Trophoblast cell (in vitro differentiated cells and primary cell): Measurements from ENCODE around the gene FMOD.

Source experiments
- DNase-seq, 2 donors: peaks; one replicate each; pipeline ENCODE4 v3.0.0-alpha.2; 2016
- H2AFZ ChIP-seq: 2 replicates; pipeline ENCODE4 v1.6.1; 2013; ENCODE audit warnings: low read length, moderate library complexity, mild to moderate bottlenecking; ENCODE audit not compliant: insufficient read depth, poor library complexity
- H2AK5ac ChIP-seq: 2 replicates; pipeline ENCODE4 v1.6.1; 2013; ENCODE audit warnings: mild to moderate bottlenecking, low read length
- H2BK120ac ChIP-seq: 2 replicates; pipeline ENCODE4 v1.6.1; 2013; ENCODE audit warnings: low read length, mild to moderate bottlenecking, moderate library complexity; ENCODE audit not compliant: insufficient read depth, poor library complexity
- H2BK12ac ChIP-seq: 2 replicates; pipeline ENCODE4 v1.6.1; 2013; ENCODE audit warnings: mild to moderate bottlenecking, low read length, moderate library complexity
- H2BK5ac ChIP-seq: 2 replicates; pipeline ENCODE4 v1.6.1; 2013; ENCODE audit warnings: low read length, low read depth, moderate library complexity, mild to moderate bottlenecking; ENCODE audit not compliant: poor library complexity
- H3K14ac ChIP-seq: 2 replicates; pipeline ENCODE4 v1.6.1; 2013; ENCODE audit warnings: mild to moderate bottlenecking, low read length
- H3K18ac ChIP-seq: 2 replicates; pipeline ENCODE4 v1.6.1; 2013; ENCODE audit warnings: mild to moderate bottlenecking, low read length
- H3K23ac ChIP-seq: 2 replicates; pipeline ENCODE4 v1.6.1; 2013; ENCODE audit warnings: low read length
- H3K27ac ChIP-seq: 2 replicates; pipeline ENCODE4 v1.5.1; 2013; ENCODE audit warnings: low read depth, mild to moderate bottlenecking, inconsistent platforms, low read length, moderate library complexity
- H3K27me3 ChIP-seq: 2 replicates; pipeline ENCODE4 v1.6.1; 2013; ENCODE audit warnings: inconsistent platforms, mild to moderate bottlenecking, low read length, moderate library complexity; ENCODE audit not compliant: insufficient read depth
- H3K36me3 ChIP-seq, 2 experiments: 1 replicate in 1 of 2; 2 replicates in 1 of 2; pipeline ENCODE4 v1.6.1; 2013; ENCODE audit warnings: low read length in 2 of 2, mild to moderate bottlenecking in 2 of 2, moderate library complexity in 1 of 2; ENCODE audit not compliant: insufficient read depth in 2 of 2, control insufficient read depth in 1 of 2
- H3K4ac ChIP-seq: 2 replicates; pipeline ENCODE4 v1.6.1; 2013; ENCODE audit warnings: low read depth, mild to moderate bottlenecking, low read length, moderate library complexity
- H3K4me1 ChIP-seq, 2 experiments: 1 replicate in 1 of 2; 2 replicates in 1 of 2; pipeline ENCODE4 v1.6.1; 2013; ENCODE audit warnings: low read length in 2 of 2, mild to moderate bottlenecking in 2 of 2, moderate library complexity in 1 of 2; ENCODE audit not compliant: insufficient read depth in 2 of 2, control insufficient read depth in 1 of 2
- H3K4me2 ChIP-seq: 2 replicates; pipeline ENCODE4 v1.6.1; 2013; ENCODE audit warnings: inconsistent platforms, mild to moderate bottlenecking, low read length, moderate library complexity
- H3K4me3 ChIP-seq: 2 replicates; pipeline ENCODE4 v1.5.1; 2013; ENCODE audit warnings: mild to moderate bottlenecking, low read depth, low read length, inconsistent platforms
- H3K79me1 ChIP-seq: one replicate; pipeline ENCODE4 v1.6.1; 2013; ENCODE audit warnings: low read length
- H3K79me2 ChIP-seq: 2 replicates; pipeline ENCODE4 v1.6.1; 2013; ENCODE audit warnings: low read length, mild to moderate bottlenecking; ENCODE audit not compliant: control insufficient read depth, insufficient read depth, poor library complexity
- H3K9ac ChIP-seq: 2 replicates; pipeline ENCODE4 v1.6.1; 2013; ENCODE audit warnings: mild to moderate bottlenecking, low read length
- H3K9me3 ChIP-seq: 2 replicates; pipeline ENCODE4 v1.6.1; 2013; ENCODE audit warnings: low read depth, mild to moderate bottlenecking, control low read depth, inconsistent platforms, low read length; ENCODE audit not compliant: insufficient read depth
- H4K12ac ChIP-seq: 2 replicates; pipeline ENCODE4 v1.6.1; 2013; ENCODE audit warnings: low read depth, mild to moderate bottlenecking, low read length, moderate library complexity
- H4K8ac ChIP-seq: 2 replicates; pipeline ENCODE4 v1.6.1; 2013; ENCODE audit warnings: low read depth, mild to moderate bottlenecking, low read length, moderate library complexity
- H4K91ac ChIP-seq: one replicate; pipeline ENCODE4 v1.6.1; 2013; ENCODE audit warnings: low read depth, mild to moderate bottlenecking, low read length, moderate library complexity
- WGBS: extraction: QIAGEN DNeasy Blood & Tissue Kit; methylation state at CpG from one replicate; pipeline ENCODE4 v1.1.7; 2013; ENCODE audit warnings: missing lambda C conversion rate; ENCODE audit not compliant: insufficient read length, insufficient coverage; ENCODE audit errors: extremely low coverage; 5-methylcytosine and 5-hydroxymethylcytosine counted together

FMOD gene

DNA sequence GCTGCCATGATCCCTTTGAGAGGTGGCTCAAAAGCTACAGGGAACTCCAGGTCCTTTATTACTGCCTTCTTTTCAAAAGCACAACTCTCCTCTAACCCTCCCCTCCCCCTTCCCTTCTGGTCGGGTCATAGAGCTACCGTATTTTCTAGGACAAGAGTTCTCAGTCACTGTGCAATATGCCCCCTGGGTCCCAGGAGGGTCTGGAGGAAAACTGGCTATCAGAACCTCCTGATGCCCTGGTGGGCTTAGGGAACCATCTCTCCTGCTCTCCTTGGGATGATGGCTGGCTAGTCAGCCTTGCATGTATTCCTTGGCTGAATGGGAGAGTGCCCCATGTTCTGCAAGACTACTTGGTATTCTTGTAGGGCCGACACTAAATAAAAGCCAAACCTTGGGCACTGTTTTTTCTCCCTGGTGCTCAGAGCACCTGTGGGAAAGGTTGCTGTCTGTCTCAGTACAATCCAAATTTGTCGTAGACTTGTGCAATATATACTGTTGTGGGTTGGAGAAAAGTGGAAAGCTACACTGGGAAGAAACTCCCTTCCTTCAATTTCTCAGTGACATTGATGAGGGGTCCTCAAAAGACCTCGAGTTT, 42.5 kb downstream of the FMOD start:
- H3K79me2 ChIP-seq: peaks cover 10% of the 10 kb centered on the region
- H2BK5ac ChIP-seq: no peak overlapping the region
- no peak overlapping the region for H3K23ac ChIP-seq
- no peak overlapping the region for H3K18ac ChIP-seq
- H3K4me1 ChIP-seq: peaks cover 14 to 20% of the 10 kb centered on the region in 2 experiments
- H2BK12ac ChIP-seq: no peak overlapping the region
- peak in 1 of 2 donors; percentile 10 for DNase-seq
- no CpG with 5 or more reads among the region's 5 CpGs for WGBS
- H4K12ac ChIP-seq: no peak overlapping the region
- H3K4me3 ChIP-seq: no peak overlapping the region
- peaks cover 15% of the 10 kb centered on the region for H3K79me1 ChIP-seq
- H3K9me3 ChIP-seq: no peaks in the 10 kb centered on the region
- H2AFZ ChIP-seq: no peak overlapping the region
- no peak overlapping the region for H4K91ac ChIP-seq
- no peaks in the 10 kb centered on the region for H3K27me3 ChIP-seq
- no peak overlapping the region for H3K4ac ChIP-seq
- no peak overlapping the region for H2AK5ac ChIP-seq
- H3K9ac ChIP-seq: no peak overlapping the region
- H3K36me3 ChIP-seq: peaks cover 4 to 6% of the 10 kb centered on the region in 2 experiments
- no peak overlapping the region for H3K4me2 ChIP-seq
- H3K27ac ChIP-seq: no peak overlapping the region
- no peak overlapping the region for H3K14ac ChIP-seq
- no peak overlapping the region for H4K8ac ChIP-seq
- H2BK120ac ChIP-seq: no peak overlapping the region

DNA sequence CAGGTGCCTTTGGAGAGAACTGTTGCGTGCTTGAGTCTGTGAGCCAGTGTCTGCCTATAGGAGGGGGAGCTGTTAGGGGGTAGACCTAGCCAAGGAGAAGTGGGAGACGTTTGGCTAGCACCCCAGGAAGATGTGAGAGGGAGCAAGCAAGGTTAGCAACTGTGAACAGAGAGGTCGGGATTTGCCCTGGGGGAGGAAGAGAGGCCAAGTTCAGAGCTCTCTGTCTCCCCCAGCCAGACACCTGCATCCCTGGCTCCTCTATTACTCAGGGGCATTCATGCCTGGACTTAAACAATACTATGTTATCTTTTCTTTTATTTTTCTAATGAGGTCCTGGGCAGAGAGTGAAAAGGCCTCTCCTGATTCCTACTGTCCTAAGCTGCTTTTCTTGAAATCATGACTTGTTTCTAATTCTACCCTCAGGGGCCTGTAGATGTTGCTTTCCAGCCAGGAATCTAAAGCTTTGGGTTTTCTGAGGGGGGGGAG, 43.2 kb downstream of the FMOD start:
- no peak overlapping the region for H4K8ac ChIP-seq
- no peak overlapping the region for H3K23ac ChIP-seq
- peaks cover 15% of the 10 kb centered on the region for H3K79me1 ChIP-seq
- no peak overlapping the region for H2AFZ ChIP-seq
- DNase-seq: peak in 1 of 2 donors; percentile 20
- H2BK120ac ChIP-seq: no peak overlapping the region
- H3K4ac ChIP-seq: no peak overlapping the region
- H3K9me3 ChIP-seq: no peaks in the 10 kb centered on the region
- WGBS: no CpG with 5 or more reads among the region's 3 CpGs
- peaks cover 4 to 6% of the 10 kb centered on the region in 2 experiments for H3K36me3 ChIP-seq
- H3K18ac ChIP-seq: no peak overlapping the region
- no peak overlapping the region for H2BK5ac ChIP-seq
- peaks cover 14 to 20% of the 10 kb centered on the region in 2 experiments for H3K4me1 ChIP-seq
- peak overlapping the region; percentile 37 for H3K4me2 ChIP-seq
- H3K14ac ChIP-seq: no peak overlapping the region
- peaks cover 10% of the 10 kb centered on the region for H3K79me2 ChIP-seq
- H2BK12ac ChIP-seq: no peak overlapping the region
- no peak overlapping the region for H3K27ac ChIP-seq
- H2AK5ac ChIP-seq: no peak overlapping the region
- no peak overlapping the region for H3K4me3 ChIP-seq
- H4K91ac ChIP-seq: no peak overlapping the region
- no peak overlapping the region for H4K12ac ChIP-seq
- H3K9ac ChIP-seq: no peak overlapping the region
- no peaks in the 10 kb centered on the region for H3K27me3 ChIP-seq

DNA sequence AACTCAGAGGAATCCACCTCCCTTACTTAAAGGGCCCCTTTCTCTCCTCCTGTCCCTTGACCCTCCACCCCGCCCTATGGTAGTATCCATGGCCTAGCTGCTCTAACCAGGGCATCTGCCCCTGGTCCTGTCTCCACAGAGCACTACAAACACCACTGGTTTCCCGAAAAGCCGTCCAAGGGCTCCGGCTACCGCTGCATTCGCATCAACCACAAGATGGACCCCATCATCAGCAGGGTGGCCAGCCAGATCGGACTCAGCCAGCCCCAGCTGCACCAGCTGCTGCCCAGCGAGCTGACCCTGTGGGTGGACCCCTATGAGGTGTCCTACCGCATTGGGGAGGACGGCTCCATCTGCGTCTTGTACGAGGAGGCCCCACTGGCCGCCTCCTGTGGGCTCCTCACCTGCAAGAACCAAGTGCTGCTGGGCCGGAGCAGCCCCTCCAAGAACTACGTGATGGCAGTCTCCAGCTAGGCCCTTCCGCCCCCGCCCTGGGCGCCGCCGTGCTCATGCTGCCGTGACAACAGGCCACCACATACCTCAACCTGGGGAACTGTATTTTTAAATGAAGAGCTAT, 43.9 kb downstream of the FMOD start:
- Histone ChIP-seq H4K12ac (no peak overlapping the region), H3K4me2 (peak overlapping the region; percentile 89), H2BK5ac (no peak overlapping the region), H2BK120ac (no peak overlapping the region), H3K27ac (no peak overlapping the region), H3K4me1 (peaks cover 14 to 20% of the 10 kb centered on the region in 2 experiments), H3K9me3 (no peaks in the 10 kb centered on the region), H3K79me2 (peaks cover 10% of the 10 kb centered on the region), H4K8ac (no peak overlapping the region), H3K4ac (no peak overlapping the region), H3K18ac (no peak overlapping the region), H3K4me3 (no peak overlapping the region), H3K9ac (no peak overlapping the region), H2BK12ac (no peak overlapping the region), H3K79me1 (peaks cover 15% of the 10 kb centered on the region), H3K14ac (no peak overlapping the region), H3K23ac (no peak overlapping the region), H2AK5ac (no peak overlapping the region), H3K36me3 (peaks cover 4 to 6% of the 10 kb centered on the region in 2 experiments), H2AFZ (no peak overlapping the region), H3K27me3 (no peaks in the 10 kb centered on the region), H4K91ac (no peak overlapping the region)
- WGBS: no CpG with 5 or more reads among the region's 21 CpGs
- no peak for DNase-seq

DNA sequence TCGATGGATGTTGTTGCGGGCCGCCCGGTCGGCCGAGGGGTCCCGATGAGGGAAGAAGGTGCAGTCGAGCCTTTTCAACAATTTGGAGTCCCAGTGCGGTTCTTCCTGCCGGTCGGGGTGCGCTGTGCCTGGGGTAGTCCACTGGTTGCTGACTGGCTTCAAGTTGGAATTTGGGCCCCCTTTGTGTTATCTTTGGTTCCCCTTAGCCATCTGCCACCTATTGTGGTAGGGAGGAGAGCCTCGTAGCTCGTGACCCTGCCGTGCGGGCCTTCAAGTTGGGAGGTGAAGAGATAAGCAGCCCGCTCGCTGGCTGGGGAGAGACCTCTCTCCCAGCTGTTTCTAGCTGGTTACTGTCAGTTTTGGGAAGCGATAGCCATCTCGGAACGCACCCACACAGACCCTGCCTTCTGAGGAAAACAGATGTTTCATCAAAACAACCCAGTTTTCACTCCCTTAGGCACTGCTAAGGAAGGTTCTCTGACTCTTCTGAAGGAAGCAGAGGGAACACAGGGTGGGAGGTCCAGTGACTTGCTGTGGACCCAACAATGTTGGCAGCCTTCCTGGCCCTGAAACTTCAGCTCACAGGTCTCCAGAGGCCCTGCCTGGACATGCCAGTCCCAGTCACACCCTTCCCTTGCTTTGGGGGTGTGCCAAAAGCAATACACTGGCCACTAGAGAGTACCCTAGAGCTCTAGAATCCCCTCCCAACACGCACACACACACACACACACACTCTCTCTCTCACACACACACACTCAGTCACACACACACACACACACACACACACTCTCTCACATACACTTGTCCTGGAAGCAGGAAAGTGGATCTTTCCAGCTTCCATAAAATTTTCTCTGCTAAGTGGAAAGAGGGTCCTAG, 44.6 kb downstream of the FMOD start:
- Histone ChIP-seq H3K36me3 (peaks cover 4 to 6% of the 10 kb centered on the region in 2 experiments), H3K4ac (peak overlapping the region; percentile 87), H3K79me1 (peaks cover 15% of the 10 kb centered on the region), H3K14ac (peak overlapping the region; percentile 82), H3K18ac (peak overlapping the region; percentile 62), H3K4me2 (peak overlapping the region; percentile 89), H3K9me3 (no peaks in the 10 kb centered on the region), H4K91ac (peak overlapping the region; percentile 79), H3K79me2 (peaks cover 10% of the 10 kb centered on the region), H4K8ac (peak overlapping the region; percentile 86), H3K23ac (no peak overlapping the region), H4K12ac (peak overlapping the region; percentile 71), H3K27ac (no peak overlapping the region), H2BK120ac (peak overlapping the region; percentile 82), H2AFZ (peak overlapping the region; percentile 57), H3K9ac (peak overlapping the region; percentile 11), H2AK5ac (peak overlapping the region; percentile 65), H3K4me1 (peaks cover 14 to 20% of the 10 kb centered on the region in 2 experiments), H3K4me3 (peak overlapping the region; percentile 85), H2BK12ac (peak overlapping the region; percentile 13), H2BK5ac (no peak overlapping the region), H3K27me3 (no peaks in the 10 kb centered on the region)
- peak; percentile 48 to 69 for DNase-seq
- no CpG with 5 or more reads among the region's 22 CpGs for WGBS
